G401 (cell line): ENCODE measurements around the gene STPG2. TPM values are rescaled to one million over a fixed set of nuclear protein-coding genes. Genes with fewer than 3 reads are reported as not detected.
"Not testable (repeated sequence)": the region's sequence is repeated elsewhere in the genome, so short reads cannot be mapped to it uniquely, and the experiment has no call there.

ENCODE experiments used
- DNase-seq: peaks from one replicate; pipeline ENCODE4 v3.0.0-alpha.2; 2015; ENCODE audit warnings: low spot score
- in situ Hi-C: cut with HindIII; loops from 2 replicates; pipeline ENCODE4 v1.10.0; 2016; ENCODE audit warnings: low sequenced_read_pairs, mixed read lengths
- total RNA-seq: library from RNA; depleted of rRNA; stranded (reverse); fragments of >200 nt; shearing (Covaris generic); gene quantifications from 2 replicates; pipeline ENCODE4 v1.2.3, GENCODE V29; 2014

The STPG2 gene
- total RNA-seq, 1 experiment from 2014 or later, result not detected

- in situ Hi-C loops, result no loop called here
These were observed 452.1 kb downstream of the STPG2 start for GRCh38 chr4:97691111-97691605.

DNA sequence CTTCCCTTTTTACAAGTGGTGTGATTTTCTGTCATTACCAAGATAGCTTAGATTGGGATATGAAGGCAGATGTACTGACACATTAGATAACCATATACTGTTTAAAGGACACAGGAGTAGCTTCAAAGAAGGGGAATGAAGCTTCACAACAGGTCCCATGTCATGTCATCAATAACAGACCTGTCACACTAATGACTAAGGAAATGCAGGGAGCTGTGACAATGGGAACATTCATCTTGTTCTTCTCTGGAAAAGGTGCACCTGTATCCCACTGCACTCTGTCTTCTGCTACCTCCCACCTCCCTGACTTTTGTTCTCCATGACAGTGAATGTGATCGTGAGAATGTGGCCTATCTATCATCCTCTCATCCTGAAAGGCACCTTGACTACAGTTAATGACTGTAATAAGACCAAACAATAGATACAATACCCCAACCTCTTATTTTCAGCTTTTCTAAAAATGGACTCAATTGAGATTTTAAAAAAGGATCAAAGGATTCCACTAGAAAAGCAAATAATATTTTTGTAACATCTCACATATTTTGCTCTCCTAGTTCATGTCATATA lies 472.5 kb downstream of the STPG2 start:
- in situ Hi-C loops, result no loop called here
- no peak for DNase-seq

More at GRCh38 chr4:97691111-97691605, 452.1 kb downstream of the STPG2 start:
- no peak for DNase-seq

DNA sequence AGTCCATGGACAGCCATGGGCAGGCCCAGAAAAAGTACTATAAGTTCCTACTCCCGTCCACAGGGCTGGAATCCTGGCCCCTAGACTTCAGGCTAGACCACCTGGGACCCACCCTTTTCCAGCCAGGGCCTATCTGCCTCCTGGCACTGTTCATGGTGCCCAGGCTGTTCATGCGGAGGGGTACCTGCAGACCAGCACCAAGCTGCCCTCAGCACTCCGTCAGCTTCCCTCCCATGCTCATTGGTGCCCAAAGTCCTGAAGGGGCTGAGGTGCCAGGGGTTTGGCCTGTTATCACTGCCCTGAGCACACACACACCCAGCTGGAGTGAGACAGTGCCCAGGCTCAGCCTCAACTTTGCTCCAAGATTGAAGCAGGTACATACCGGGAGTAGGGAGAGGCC lies 477.7 kb downstream of the STPG2 start:
- in situ Hi-C loops, result no loop called here
- DNase-seq, result no peak

GRCh38 chr4:97664741-97665140 lies 478.5 kb downstream of the STPG2 start:
- in situ Hi-C loops, result no loop called here
- DNase-seq, result no peak

- no peak for DNase-seq
- in situ Hi-C loops, result no loop called here
These were observed 481.1 kb downstream of the STPG2 start for GRCh38 chr4:97662133-97662532.

- in situ Hi-C loops, result no loop called here
These were observed 487.1 kb downstream of the STPG2 start for GRCh38 chr4:97656044-97656720.

GRCh38 chr4:97653701-97654100 lies 489.6 kb downstream of the STPG2 start:
- in situ Hi-C loops, result no loop called here
- no peak for DNase-seq

More at GRCh38 chr4:97656044-97656720, 487.1 kb downstream of the STPG2 start:
- DNase-seq, result no peak

- DNase-seq, result no peak
- in situ Hi-C loops, result no loop called here
These were observed 496.3 kb downstream of the STPG2 start for GRCh38 chr4:97646997-97647396.

DNA sequence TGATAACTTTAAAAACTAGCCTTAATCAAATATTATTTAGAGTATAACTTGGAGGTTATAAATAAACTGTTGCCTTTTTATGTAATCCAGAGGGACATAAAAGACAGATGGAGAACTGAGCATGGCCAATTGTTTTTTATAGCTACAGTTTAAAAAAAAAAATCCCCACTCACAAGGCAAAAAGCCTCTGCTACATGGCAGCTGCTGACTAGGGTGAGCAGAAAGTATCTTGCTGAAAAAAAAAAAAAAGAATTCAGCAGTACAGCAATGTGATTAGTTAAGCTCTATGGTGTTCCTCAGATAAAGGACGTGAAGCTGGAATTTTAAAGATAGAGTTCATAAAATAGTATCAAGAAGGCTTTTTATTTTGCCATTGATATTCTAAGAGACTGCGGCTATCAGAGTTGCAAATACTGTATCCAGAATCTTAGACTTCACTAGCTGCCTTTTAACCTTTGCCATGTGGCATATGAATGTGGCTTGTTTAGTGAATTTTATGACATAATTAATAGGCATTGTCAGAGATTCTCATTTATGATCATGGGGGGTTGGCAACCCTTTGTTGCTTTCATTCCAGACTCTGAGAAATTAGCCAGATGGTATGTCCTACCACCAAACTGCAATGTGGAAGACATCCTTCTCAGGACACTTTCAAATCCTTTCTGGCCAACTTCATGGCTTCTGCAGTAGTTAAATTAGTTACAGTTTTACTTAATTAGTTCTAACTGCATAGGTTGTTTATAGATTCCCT lies 498.0 kb downstream of the STPG2 start:
- in situ Hi-C loops, result no loop called here
- peak; percentile 86 for DNase-seq

DNA sequence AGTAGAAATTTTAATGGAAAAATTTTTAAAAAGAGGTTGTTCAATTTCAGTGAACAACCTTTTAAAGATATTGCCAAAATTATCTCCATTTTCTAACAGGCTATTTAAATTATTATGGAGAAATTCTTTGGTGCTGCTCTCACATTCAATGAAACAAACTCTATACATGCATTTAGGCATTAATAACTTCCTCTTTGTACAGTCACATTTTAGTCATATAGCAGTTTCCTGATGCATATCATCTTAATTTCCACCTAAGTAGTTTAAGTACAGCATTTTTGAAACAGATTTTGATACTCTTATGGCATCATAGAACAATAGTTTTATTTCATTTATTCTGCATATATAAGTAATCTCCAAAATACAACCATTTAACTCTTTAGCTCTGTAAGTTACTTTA lies 500.1 kb downstream of the STPG2 start:
- in situ Hi-C loops, result no loop called here
- DNase-seq, result no peak

- in situ Hi-C loops, result no loop called here
- no peak for DNase-seq
These were observed 503.3 kb downstream of the STPG2 start for GRCh38 chr4:97639961-97640360.

- in situ Hi-C loops, DNase-seq: not testable (repeated sequence)
These were observed 509.4 kb downstream of the STPG2 start for GRCh38 chr4:97633831-97634230.

- in situ Hi-C loops, result no loop called here
- no peak for DNase-seq
These were observed 515.5 kb downstream of the STPG2 start for GRCh38 chr4:97627750-97628149.

DNA sequence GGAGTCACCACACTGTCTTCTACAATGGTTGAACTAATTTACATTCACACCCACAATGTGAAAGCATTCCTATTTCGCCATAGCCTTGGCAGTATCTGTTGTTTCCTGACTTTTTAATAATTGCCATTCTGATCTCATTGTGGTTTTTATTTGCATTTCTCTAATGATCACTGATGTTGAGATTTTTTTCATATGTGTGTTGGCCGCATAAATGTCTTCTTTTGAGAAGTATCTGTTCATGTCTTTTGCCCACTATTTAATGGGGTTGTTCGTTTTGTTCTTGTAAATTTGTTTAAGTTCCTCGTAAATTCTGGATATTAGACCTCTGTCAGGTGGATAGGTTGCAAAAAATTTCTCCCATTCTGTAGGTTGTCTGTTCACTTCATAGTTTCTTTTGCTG lies 519.1 kb downstream of the STPG2 start:
- DNase-seq, result no peak
- in situ Hi-C loops, result no loop called here

- DNase-seq, result no peak
- in situ Hi-C loops, result no loop called here
These were observed 537.3 kb downstream of the STPG2 start for GRCh38 chr4:97605932-97606331.

DNA sequence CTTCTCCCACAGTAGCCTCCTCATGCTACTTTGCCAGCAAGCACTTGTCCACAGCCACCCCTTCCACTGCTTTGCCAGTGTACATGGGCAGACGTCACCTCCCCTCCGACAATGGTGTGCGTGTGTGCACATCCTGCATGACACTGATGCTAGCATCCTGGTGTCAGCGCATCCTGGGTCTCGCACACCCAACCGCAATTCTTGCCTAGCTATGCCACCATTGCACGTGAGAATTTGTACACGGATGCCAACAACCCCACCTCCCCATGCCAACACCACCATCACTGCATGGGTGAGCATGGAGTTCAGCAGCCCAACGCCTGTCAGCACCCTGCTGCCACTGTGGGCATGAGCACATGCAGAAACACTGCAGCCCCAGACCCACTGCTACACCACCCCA lies 550.0 kb downstream of the STPG2 start:
- DNase-seq, result no peak

GRCh38 chr4:97590266-97590665 lies 553.0 kb downstream of the STPG2 start:
- no peak for DNase-seq
- in situ Hi-C loops, result no loop called here

More for the DNA sequence above, 550.0 kb downstream of the STPG2 start:
- in situ Hi-C loops, result no loop called here

GRCh38 chr4:97589481-97590196 lies 553.6 kb downstream of the STPG2 start:
- no peak for DNase-seq
- in situ Hi-C loops, result no loop called here

GRCh38 chr4:97587912-97588311 lies 555.4 kb downstream of the STPG2 start:
- in situ Hi-C loops, result no loop called here
- no peak for DNase-seq

GRCh38 chr4:97585274-97585673 lies 558.0 kb downstream of the STPG2 start:
- in situ Hi-C loops, result no loop called here
- DNase-seq, result no peak
